MM.1S (cell line): Measurements from ENCODE around the gene GNAI2.

ENCODE experiments used
- DNase-seq: peaks from one replicate; pipeline ENCODE4 v3.0.0-alpha.2; 2015
- H2AFZ ChIP-seq: fragments of 300-600 bp; sonication (generic); 2 replicates; pipeline ENCODE4 v1.6.0; 2016; ENCODE audit warnings: antibody characterized with exemption, low read length
- H3F3A ChIP-seq: fragments of 300-600 bp; sonication (generic); 2 replicates; pipeline ENCODE4 v1.6.1; 2016; ENCODE audit warnings: mild to moderate bottlenecking, antibody characterized with exemption, low read length, moderate library complexity, mixed read lengths; ENCODE audit not compliant: insufficient read depth
- H3K27ac ChIP-seq: fragments of 300-600 bp; sonication (generic); 2 replicates; pipeline ENCODE4 v1.5.1; 2016; ENCODE audit warnings: mild to moderate bottlenecking, low read length
- H3K27me3 ChIP-seq: fragments of 300-600 bp; sonication (generic); replicated peaks from 2 replicates; pipeline ENCODE4 v1.6.0; 2016; ENCODE audit warnings: low read length; ENCODE audit not compliant: insufficient read depth
- H3K36me3 ChIP-seq: fragments of 300-600 bp; sonication (generic); replicated peaks from 2 replicates; pipeline ENCODE4 v1.6.1; 2016; ENCODE audit warnings: mild to moderate bottlenecking, low read length, mixed read lengths; ENCODE audit not compliant: insufficient read depth
- H3K4me1 ChIP-seq: fragments of 300-600 bp; sonication (generic); 2 replicates; pipeline ENCODE4 v1.6.1; 2016; ENCODE audit warnings: low read length, mixed read lengths
- H3K4me2 ChIP-seq: fragments of 300-600 bp; sonication (generic); 2 replicates; pipeline ENCODE4 v1.6.0; 2016; ENCODE audit warnings: low read depth, low read length
- H3K4me3 ChIP-seq: fragments of 300-600 bp; sonication (generic); 2 replicates; pipeline ENCODE4 v1.5.1; 2016; ENCODE audit warnings: low read length, mixed read lengths
- H3K79me2 ChIP-seq: fragments of 300-600 bp; sonication (generic); 2 replicates; pipeline ENCODE4 v1.6.1; 2016; ENCODE audit warnings: mixed run types, low read length, mixed read lengths
- H3K9ac ChIP-seq: fragments of 300-600 bp; sonication (generic); 2 replicates; pipeline ENCODE4 v1.6.1; 2016; ENCODE audit warnings: low read length, mixed read lengths
- H3K9me2 ChIP-seq: fragments of 300-600 bp; sonication (generic); replicated peaks from 2 replicates; pipeline ENCODE4 v1.6.1; 2016; ENCODE audit warnings: mild to moderate bottlenecking, low read length, mixed read lengths; ENCODE audit not compliant: insufficient read depth
- H3K9me3 ChIP-seq: fragments of 300-600 bp; sonication (generic); replicated peaks from 2 replicates; pipeline ENCODE4 v1.6.1; 2016; ENCODE audit warnings: mild to moderate bottlenecking, low read length, mixed read lengths; ENCODE audit not compliant: insufficient read depth
- H4K20me1 ChIP-seq: fragments of 300-600 bp; sonication (generic); 2 replicates; pipeline ENCODE4 v1.6.1; 2016; ENCODE audit warnings: mild to moderate bottlenecking, low read length, moderate library complexity, mixed read lengths; ENCODE audit not compliant: insufficient read depth
- EZH2 ChIP-seq: fragments of 300-600 bp; sonication (generic); optimal IDR thresholded peaks from 2 replicates; pipeline ENCODE3; 2017; ENCODE audit warnings: low read depth, mild to moderate bottlenecking, antibody characterized with exemption, low read length, mixed read lengths
- EZH2phosphoT487 ChIP-seq: fragments of 300-600 bp; sonication (generic); IDR thresholded peaks from 2 replicates; pipeline ENCODE4 v1.6.1; 2018; ENCODE audit warnings: antibody characterized with exemption, low read length
- TF ChIP-seq, protein P1 (sequence below): fragments of 300-600 bp; sonication (generic); IDR thresholded peaks from 2 replicates; pipeline ENCODE4 v1.5.1; 2016; ENCODE audit warnings: antibody characterized with exemption, low read length, mixed read lengths

Gene GNAI2

DNA sequence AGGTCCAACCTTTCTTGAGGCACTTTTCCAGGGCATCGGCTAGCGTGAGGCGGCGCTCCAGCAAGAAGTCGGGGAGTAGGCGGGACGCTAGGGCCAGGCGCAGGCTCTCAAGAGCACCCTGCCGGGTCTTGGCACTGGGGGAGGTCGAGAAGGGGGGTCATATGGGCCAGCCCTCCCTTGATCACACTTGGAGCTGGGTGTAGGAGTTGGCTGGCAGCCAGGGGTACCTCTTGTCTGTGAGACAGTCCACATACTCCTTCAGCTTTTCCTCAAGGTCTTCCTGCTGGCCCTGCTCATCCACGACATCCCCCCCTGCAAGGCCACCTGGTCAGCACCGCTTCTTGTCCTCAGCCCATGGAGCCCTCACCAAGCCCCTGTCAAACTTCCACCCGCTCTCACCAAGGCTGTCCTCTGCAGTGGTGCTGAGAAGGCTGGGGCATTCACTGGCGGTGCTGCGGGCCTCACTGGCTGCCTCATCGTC is 54.2 kb downstream of the GNAI2 start:
- Histone ChIP-seq H3K36me3 (peaks cover 15% of the 10 kb centered on the region), H3K79me2 (peaks cover 40% of the 10 kb centered on the region), H3K9me3 (no peaks in the 10 kb centered on the region), H3K27me3 (no peaks in the 10 kb centered on the region), H3F3A (no peaks in the 10 kb centered on the region), H3K4me3 (no peak overlapping the region), H3K4me1 (peaks cover 5% of the 10 kb centered on the region; the same call in 1 of the 2 replicates), H2AFZ (no peak overlapping the region), H3K4me2 (peak overlapping the region; percentile 91; the same call in 1 of the 2 replicates), H3K9me2 (no peaks in the 10 kb centered on the region), H4K20me1 (no peaks in the 10 kb centered on the region), H3K27ac (no peak overlapping the region), H3K9ac (no peak overlapping the region)
- TF ChIP-seq, protein P1, sequence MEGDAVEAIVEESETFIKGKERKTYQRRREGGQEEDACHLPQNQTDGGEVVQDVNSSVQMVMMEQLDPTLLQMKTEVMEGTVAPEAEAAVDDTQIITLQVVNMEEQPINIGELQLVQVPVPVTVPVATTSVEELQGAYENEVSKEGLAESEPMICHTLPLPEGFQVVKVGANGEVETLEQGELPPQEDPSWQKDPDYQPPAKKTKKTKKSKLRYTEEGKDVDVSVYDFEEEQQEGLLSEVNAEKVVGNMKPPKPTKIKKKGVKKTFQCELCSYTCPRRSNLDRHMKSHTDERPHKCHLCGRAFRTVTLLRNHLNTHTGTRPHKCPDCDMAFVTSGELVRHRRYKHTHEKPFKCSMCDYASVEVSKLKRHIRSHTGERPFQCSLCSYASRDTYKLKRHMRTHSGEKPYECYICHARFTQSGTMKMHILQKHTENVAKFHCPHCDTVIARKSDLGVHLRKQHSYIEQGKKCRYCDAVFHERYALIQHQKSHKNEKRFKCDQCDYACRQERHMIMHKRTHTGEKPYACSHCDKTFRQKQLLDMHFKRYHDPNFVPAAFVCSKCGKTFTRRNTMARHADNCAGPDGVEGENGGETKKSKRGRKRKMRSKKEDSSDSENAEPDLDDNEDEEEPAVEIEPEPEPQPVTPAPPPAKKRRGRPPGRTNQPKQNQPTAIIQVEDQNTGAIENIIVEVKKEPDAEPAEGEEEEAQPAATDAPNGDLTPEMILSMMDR, result no peak
- TF ChIP-seq EZH2, result no peak
- TF ChIP-seq EZH2phosphoT487, result no peak
- DNase-seq, result no peak

DNA sequence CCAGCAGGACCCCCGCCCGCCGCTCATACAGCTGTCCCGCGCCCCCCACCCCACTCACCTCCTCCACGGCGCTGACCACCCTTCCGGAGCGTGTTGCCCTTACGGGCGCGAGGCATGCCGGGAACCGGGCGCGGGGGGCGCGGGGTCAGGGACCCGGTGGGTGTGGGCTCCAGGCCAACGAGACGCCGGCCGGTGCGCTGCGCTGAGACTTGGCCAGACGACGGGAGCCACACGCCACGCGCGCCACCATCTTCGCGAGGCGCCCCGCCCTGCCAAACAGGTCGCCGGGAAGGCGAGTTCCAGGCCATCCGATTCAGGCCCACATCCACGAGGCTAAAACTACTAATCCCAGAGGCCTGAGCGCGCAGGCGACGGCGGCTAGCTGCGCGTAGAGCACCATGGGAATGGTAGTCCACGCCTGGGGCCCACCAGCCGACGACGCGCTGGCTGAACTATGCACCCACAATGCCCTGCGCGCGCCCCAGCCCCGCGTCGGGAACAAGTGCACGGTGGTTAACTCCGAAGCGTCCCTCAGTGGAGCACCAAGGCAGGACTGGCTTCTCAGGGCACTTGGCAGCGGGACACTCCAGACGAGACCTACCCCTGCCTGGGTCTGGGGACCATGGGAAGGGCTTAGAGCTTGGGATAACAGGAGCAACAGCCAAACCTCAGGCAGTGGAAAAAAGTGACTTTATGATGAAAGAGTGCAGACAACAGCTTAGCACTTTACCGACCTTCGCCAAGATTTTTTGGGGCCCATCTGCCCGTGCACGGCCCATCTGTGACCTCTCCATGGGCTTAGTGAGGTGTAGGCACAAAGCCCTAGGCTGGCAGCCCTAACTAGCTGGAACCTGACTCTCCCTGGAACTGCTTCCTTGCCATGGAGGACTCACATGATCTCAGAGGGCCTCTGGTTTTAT is 56.4 kb downstream of the GNAI2 start, which contains the start of gene IFRD2:
IFRD2 (minus strand) TSS at position 271 of the 920 bp plus-strand sequence; CDS start at position 116, 155 bp downstream.
- no peaks in the 10 kb centered on the region for H4K20me1 ChIP-seq
- peaks cover 5% of the 10 kb centered on the region; the same call in 1 of the 2 replicates for H3K4me1 ChIP-seq
- H3K27me3 ChIP-seq, result no peaks in the 10 kb centered on the region
- H3K4me2 ChIP-seq, result peak within 1 kb of the TSS; percentile 97
- H3K9me2 ChIP-seq, result no peaks in the 10 kb centered on the region
- H3F3A ChIP-seq, result no peaks in the 10 kb centered on the region
- peak; percentile 99 for DNase-seq
- H3K9ac ChIP-seq, result peak within 1 kb of the TSS; percentile 95
- TF ChIP-seq EZH2 (no peak), EZH2phosphoT487 (no peak)
- TF ChIP-seq, protein P1, result no peak
- peaks cover 40% of the 10 kb centered on the region for H3K79me2 ChIP-seq
- H3K4me3 ChIP-seq, result peak within 1 kb of the TSS; percentile 100
- H3K36me3 ChIP-seq, result peaks cover 15% of the 10 kb centered on the region
- H3K27ac ChIP-seq, result peak within 1 kb of the TSS; percentile 38; the same call in 1 of the 2 replicates
- no peaks in the 10 kb centered on the region for H3K9me3 ChIP-seq
- H2AFZ ChIP-seq, result peak within 1 kb of the TSS; percentile 82

DNA sequence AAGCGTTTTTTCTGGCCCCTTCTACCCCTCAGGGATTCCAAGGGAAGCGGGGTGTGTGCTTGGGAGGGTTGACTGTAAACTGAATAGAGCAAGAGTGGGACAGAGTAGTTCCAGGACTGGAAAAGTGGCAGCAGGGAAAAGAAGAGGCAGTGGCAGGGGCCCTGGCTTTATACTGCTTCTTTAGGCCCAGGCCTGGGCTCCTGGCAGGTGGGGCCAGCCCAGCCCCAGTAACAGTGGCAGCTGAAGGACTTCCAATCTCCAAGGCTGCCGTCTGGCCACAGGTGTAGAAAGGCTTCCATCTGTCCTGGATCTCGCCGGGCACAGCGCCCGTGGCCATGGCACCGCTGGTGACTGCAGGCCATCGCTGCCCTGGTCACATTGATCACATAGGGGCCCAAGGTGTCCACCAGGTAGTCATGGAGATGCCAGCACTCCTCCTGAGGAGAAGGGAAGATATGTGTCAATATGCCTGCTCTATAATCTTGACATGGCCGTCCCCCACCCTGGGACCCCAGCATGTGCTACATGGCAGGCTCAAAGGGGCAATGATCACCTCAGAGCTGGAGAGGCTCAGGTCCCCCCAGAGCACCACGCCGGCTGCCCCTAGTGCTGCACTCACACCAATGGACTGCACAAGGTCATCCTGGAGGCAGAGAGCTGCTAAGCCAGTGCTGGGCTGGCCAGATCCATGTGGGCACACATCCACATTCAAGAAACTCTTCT is 57.2 kb downstream of the GNAI2 start:
- TF ChIP-seq, protein P1, result no peak
- no peak for TF ChIP-seq EZH2
- TF ChIP-seq EZH2phosphoT487, result no peak
- no peaks in the 10 kb centered on the region for H3F3A ChIP-seq
- peaks cover 7% of the 10 kb centered on the region for H3K4me1 ChIP-seq
- H3K27ac ChIP-seq, result no peak overlapping the region
- peak overlapping the region; percentile 61 for H2AFZ ChIP-seq
- H3K79me2 ChIP-seq, result peaks cover 40% of the 10 kb centered on the region
- no peaks in the 10 kb centered on the region for H3K27me3 ChIP-seq
- H3K9me2 ChIP-seq, result no peaks in the 10 kb centered on the region
- H3K9me3 ChIP-seq, result no peaks in the 10 kb centered on the region
- peak overlapping the region; percentile 65 for H3K4me3 ChIP-seq
- H3K9ac ChIP-seq, result peak overlapping the region; percentile 65; the same call in 1 of the 2 replicates
- peaks cover 12% of the 10 kb centered on the region for H3K36me3 ChIP-seq
- H3K4me2 ChIP-seq, result peak overlapping the region; percentile 97
- no peaks in the 10 kb centered on the region for H4K20me1 ChIP-seq
- DNase-seq, result no peak
